ENCODE data around the gene SCRN2. TPM values are rescaled to one million over a fixed set of nuclear protein-coding genes. Genes with fewer than 3 reads are reported as not detected.

SCRN2 gene
- total RNA-seq, 2 donors from 2014 or later = 36.8 to 40.0 TPM

- Histone ChIP-seq H3K27ac (no peak overlapping the region), H3K9ac (ENCODE audit: low read depth in 2 of 2, low read length in 2 of 2) (no peak overlapping the region), H3K27me3 (no peaks in the 10 kb centered on the region), H3K4me3 (no peak overlapping the region), H3K9me3 (no peaks in the 10 kb centered on the region), H3K4me1 (no peaks in the 10 kb centered on the region), H3K36me3 (no peaks in the 10 kb centered on the region)
- no peak for TF ChIP-seq CTCF (IDR thresholded peaks at IDR 0.05)
- intact Hi-C loops (cut with DNase I) = no loop called here
- DNase-seq = no peak
Observed at GRCh38 chr17:47867813-47868533, 26.9 kb upstream of the SCRN2 start.

DNA sequence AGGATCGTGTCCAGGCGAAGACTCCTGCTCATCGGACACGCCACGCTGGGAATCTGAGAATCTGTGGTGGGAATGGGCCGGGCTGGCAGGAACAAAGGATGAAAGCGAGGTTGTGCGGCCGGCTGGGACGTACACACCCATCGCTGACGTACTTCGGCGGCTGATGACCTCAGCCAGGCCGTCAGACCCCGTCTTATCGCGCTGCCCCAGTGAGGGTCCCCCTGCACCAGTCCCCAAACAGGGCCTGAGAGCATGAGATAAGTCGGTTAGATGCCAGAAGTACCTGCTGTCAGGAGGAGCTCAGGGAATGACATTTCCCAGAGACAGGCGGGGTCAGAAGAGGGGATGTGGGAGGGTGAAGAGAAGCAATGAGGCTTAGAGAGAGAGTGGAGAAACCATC, 25.9 kb upstream of the SCRN2 start:
- Histone ChIP-seq H3K27ac (no peak overlapping the region), H3K27me3 (no peaks in the 10 kb centered on the region), H3K9ac (ENCODE audit: low read depth in 2 of 2, low read length in 2 of 2) (no peak overlapping the region), H3K4me3 (no peak overlapping the region), H3K4me1 (no peaks in the 10 kb centered on the region), H3K9me3 (no peaks in the 10 kb centered on the region), H3K36me3 (no peaks in the 10 kb centered on the region)
- no peak for DNase-seq
- no peak for TF ChIP-seq CTCF (IDR thresholded peaks at IDR 0.05)
- intact Hi-C loops (cut with DNase I) = no loop called here

GRCh38 chr17:47864791-47865216, 23.7 kb upstream of the SCRN2 start:
- TF ChIP-seq CTCF (IDR thresholded peaks at IDR 0.05) = no peak
- H3K27me3 ChIP-seq = no peaks in the 10 kb centered on the region
- no peaks in the 10 kb centered on the region for H3K9me3 ChIP-seq
- H3K4me1 ChIP-seq = no peaks in the 10 kb centered on the region
- no peaks in the 10 kb centered on the region for H3K36me3 ChIP-seq
- no peak overlapping the region for H3K4me3 ChIP-seq
- intact Hi-C loops (cut with DNase I) = no loop called here
- DNase-seq = no peak
- no peak overlapping the region for H3K9ac ChIP-seq (ENCODE audit: low read depth in 2 of 2, low read length in 2 of 2)
- no peak overlapping the region for H3K27ac ChIP-seq

DNA sequence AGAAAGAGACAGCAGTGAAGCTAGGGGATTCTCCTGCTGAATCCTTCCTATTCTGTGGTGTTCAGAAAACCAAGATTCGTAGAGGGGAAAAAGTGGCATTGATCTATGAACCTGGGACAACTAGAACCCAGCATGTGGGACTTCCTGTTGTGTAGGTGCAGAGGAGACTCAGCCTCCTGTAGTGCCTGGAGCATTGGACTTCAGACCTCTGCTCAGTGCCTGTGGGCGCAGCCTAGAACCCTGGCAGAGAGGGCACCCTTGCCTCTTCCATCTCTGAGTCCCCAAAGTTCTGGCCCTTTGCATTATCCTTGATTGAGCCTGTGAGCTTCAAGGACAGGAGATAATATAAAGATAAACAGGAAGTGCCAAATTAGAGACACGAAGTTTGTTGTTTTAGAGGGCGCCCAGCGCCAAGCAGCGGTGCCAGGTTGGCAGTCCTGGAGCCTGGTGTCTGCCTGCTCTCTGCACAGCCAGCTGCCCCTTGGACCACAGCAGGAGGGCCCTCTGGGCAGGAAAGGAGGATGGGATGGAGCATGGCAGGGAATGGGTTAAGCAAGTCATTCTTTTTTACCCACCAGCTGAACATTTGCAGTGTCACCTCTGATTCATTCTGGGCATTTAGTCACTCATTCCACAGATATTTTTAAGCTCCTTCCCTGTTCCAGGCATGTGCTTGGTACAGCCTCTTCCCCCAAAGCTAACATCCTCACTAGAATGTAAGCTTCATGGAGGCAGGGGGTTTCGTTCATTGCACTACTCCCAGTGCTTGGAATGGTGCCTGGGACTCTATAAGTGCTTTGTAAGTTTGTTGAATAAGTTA, 21.8 kb upstream of the SCRN2 start:
- DNase-seq = no peak
- no peaks in the 10 kb centered on the region for H3K9me3 ChIP-seq
- H3K36me3 ChIP-seq = no peaks in the 10 kb centered on the region
- H3K4me1 ChIP-seq = no peaks in the 10 kb centered on the region
- no peak overlapping the region for H3K4me3 ChIP-seq
- no peaks in the 10 kb centered on the region for H3K27me3 ChIP-seq
- no peak for TF ChIP-seq CTCF (IDR thresholded peaks at IDR 0.05)
- intact Hi-C loops (cut with DNase I) = no loop called here
- H3K9ac ChIP-seq (ENCODE audit: low read depth in 2 of 2, low read length in 2 of 2) = peak overlapping the region in 1 of 2 donors; percentile 40
- H3K27ac ChIP-seq = no peak overlapping the region

DNA sequence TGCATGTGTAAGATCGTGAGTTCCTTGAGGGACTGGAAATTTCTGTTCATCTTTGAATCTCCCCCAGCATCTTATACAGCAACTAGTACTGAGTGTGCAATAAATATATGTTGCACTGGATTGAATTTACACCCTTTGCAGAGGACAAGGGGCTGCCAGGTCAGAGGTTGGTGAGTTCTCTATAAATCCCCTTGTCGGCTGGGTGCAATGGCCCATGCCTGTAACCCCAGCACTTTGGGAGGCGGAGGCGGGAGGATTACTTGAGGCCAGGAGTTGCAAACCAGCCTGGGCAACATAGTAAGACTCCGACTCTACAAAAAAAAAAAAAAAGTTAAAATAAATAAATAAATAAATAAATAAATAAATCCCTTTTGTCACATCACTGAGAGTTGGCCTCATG, 19.3 kb upstream of the SCRN2 start:
- no peak overlapping the region for H3K27ac ChIP-seq
- no peaks in the 10 kb centered on the region for H3K9me3 ChIP-seq
- intact Hi-C loops (cut with DNase I) = no loop called here
- H3K9ac ChIP-seq (ENCODE audit: low read depth in 2 of 2, low read length in 2 of 2) = no peak overlapping the region
- H3K36me3 ChIP-seq = no peaks in the 10 kb centered on the region
- no peak for TF ChIP-seq CTCF (IDR thresholded peaks at IDR 0.05)
- no peak overlapping the region for H3K4me3 ChIP-seq
- DNase-seq = no peak
- H3K27me3 ChIP-seq = no peaks in the 10 kb centered on the region
- no peaks in the 10 kb centered on the region for H3K4me1 ChIP-seq

Data from colonic mucosa (tissue), 4 donors.